ENCODE results near the gene NBPF1. TPM values are rescaled to one million over a fixed set of nuclear protein-coding genes. Genes with fewer than 3 reads are reported as not detected.

The NBPF1 gene
- total and polyA plus RNA-seq, 9 of the 15 experiments (the other 6 are each of a cell fraction or from before 2014, with no cell fraction given): 5.2 to 42.6 (median 24.1) TPM

- TF ChIP-seq PHF20 (IDR thresholded peaks at IDR 0.05; ENCODE audit: partially characterized antibody) (no peak), PHB (CRISPR knock-in tag; IDR thresholded peaks at IDR 0.05) (no peak), FOXJ3 (CRISPR knock-in tag; IDR thresholded peaks at IDR 0.05) (no peak), CREBBP (IDR thresholded peaks at IDR 0.05; ENCODE audit: low read depth, low read length) (no peak), RB1 (IDR thresholded peaks at IDR 0.05; ENCODE audit: low read depth) (0 out of 2 replicates have a peak, but pooled peaks have one; percentile 12), CEBPG (CRISPR knock-in tag; IDR thresholded peaks at IDR 0.05) (no peak), CEBPG (tag; conservative IDR thresholded peaks at IDR 0.05 in 1 of 2, IDR thresholded peaks at IDR 0.05 in 1 of 2) (no peak), CBFB (CRISPR knock-in tag; IDR thresholded peaks at IDR 0.05) (no peak), ZBTB7A (IDR thresholded peaks at IDR 0.05; ENCODE audit: borderline replicate concordance, control insufficient read depth, low read depth, low read length) (peak; percentile 76; the same call in 1 of the 2 replicates), RBFOX2 (IDR thresholded peaks at IDR 0.05; ENCODE audit: low read depth, low read length) (no peak; the same call in 1 of the 2 replicates), NONO (IDR thresholded peaks at IDR 0.05; ENCODE audit: low read depth in 2 of 2, low read length in 1 of 2) (peak in 1 of 2 experiments; percentile 16; a peak in 1 of 4 replicates)
- TF ChIP-seq, protein P1, sequence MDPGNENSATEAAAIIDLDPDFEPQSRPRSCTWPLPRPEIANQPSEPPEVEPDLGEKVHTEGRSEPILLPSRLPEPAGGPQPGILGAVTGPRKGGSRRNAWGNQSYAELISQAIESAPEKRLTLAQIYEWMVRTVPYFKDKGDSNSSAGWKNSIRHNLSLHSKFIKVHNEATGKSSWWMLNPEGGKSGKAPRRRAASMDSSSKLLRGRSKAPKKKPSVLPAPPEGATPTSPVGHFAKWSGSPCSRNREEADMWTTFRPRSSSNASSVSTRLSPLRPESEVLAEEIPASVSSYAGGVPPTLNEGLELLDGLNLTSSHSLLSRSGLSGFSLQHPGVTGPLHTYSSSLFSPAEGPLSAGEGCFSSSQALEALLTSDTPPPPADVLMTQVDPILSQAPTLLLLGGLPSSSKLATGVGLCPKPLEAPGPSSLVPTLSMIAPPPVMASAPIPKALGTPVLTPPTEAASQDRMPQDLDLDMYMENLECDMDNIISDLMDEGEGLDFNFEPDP (CRISPR knock-in tag; IDR thresholded peaks at IDR 0.05): no peak
- TF ChIP-seq, protein P2, sequence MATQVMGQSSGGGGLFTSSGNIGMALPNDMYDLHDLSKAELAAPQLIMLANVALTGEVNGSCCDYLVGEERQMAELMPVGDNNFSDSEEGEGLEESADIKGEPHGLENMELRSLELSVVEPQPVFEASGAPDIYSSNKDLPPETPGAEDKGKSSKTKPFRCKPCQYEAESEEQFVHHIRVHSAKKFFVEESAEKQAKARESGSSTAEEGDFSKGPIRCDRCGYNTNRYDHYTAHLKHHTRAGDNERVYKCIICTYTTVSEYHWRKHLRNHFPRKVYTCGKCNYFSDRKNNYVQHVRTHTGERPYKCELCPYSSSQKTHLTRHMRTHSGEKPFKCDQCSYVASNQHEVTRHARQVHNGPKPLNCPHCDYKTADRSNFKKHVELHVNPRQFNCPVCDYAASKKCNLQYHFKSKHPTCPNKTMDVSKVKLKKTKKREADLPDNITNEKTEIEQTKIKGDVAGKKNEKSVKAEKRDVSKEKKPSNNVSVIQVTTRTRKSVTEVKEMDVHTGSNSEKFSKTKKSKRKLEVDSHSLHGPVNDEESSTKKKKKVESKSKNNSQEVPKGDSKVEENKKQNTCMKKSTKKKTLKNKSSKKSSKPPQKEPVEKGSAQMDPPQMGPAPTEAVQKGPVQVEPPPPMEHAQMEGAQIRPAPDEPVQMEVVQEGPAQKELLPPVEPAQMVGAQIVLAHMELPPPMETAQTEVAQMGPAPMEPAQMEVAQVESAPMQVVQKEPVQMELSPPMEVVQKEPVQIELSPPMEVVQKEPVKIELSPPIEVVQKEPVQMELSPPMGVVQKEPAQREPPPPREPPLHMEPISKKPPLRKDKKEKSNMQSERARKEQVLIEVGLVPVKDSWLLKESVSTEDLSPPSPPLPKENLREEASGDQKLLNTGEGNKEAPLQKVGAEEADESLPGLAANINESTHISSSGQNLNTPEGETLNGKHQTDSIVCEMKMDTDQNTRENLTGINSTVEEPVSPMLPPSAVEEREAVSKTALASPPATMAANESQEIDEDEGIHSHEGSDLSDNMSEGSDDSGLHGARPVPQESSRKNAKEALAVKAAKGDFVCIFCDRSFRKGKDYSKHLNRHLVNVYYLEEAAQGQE (IDR thresholded peaks at IDR 0.05; ENCODE audit: borderline replicate concordance): no peak
- TF ChIP-seq, protein P2 (CRISPR knock-in tag; IDR thresholded peaks at IDR 0.05; ENCODE audit: low read depth): 0 out of 2 replicates have a peak, but pooled peaks have one; percentile 43
- TF ChIP-seq, protein P3, sequence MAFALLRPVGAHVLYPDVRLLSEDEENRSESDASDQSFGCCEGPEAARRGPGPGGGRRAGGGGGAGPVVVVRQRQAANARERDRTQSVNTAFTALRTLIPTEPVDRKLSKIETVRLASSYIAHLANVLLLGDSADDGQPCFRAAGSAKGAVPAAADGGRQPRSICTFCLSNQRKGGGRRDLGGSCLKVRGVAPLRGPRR (CRISPR knock-in tag; IDR thresholded peaks at IDR 0.05): no peak
Measured at GRCh38 chr1:16630661-16631247, 17.4 kb upstream of the NBPF1 start (continued).
